ENCODE data around the gene HMOX2.
A peak's percentile ranks its signal among the peaks of the same experiment; 100 is the strongest.

Gene HMOX2

DNA sequence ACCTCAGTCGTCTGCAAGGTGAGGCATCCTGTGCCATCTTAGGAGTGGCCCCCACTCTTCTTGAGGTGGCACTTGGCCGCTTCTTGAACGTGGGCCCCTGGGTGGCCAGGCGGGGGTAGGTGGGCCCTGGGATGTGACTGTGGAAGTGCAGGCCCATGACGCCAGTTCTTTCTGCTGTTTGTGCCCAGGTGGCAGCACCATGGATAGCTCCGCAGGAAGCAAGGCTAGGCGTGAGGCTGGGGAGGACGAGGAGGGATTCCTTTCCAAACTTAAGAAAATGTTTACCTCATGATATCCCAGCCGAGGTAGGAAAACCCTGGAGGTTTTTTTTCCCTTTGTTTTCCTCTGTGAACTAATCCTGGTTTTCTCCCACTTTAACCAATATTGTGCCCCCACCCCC, 21.6 kb upstream of the HMOX2 start:
- Mint-ChIP-seq H3K27me3 (no peaks in the 10 kb centered on the region), H3K4me1 (ENCODE audit: low read depth) (peaks cover 10% of the 10 kb centered on the region), H3K4me3 (no peak overlapping the region), H3K27ac (no peak overlapping the region), H3K36me3 (peaks cover 4% of the 10 kb centered on the region), H3K9me3 (ENCODE audit: low read depth) (no peaks in the 10 kb centered on the region)

GRCh38 chr16:4455081-4455480, 21.1 kb upstream of the HMOX2 start:
- no peak overlapping the region for H3K4me3 Mint-ChIP-seq
- H3K27ac Mint-ChIP-seq, result no peak overlapping the region
- H3K27me3 Mint-ChIP-seq, result no peaks in the 10 kb centered on the region
- peaks cover 4% of the 10 kb centered on the region for H3K36me3 Mint-ChIP-seq
- H3K9me3 Mint-ChIP-seq (ENCODE audit: low read depth), result no peaks in the 10 kb centered on the region
- H3K4me1 Mint-ChIP-seq (ENCODE audit: low read depth), result peaks cover 10% of the 10 kb centered on the region

DNA sequence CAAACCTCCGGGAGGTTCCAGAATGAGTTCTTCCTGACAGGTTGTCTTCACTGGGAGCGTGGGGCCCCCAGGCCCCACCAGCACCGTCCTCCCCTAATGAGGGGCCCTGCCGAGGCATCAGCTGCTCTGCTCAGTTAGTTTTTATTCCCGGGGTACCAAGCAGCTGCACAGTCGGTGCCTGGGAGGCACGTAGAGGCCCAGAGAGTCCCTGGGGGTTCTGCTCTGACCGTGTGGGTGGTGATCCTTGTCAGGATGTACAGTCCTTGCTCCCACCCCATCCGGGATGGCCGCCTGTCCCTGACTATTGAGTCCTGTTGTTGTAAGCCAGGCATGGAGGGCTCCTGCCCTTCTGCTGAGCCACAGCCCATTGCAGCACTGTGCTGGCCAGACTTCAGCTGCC, 20.2 kb upstream of the HMOX2 start:
- Mint-ChIP-seq H3K4me1 (ENCODE audit: low read depth) (peaks cover 10% of the 10 kb centered on the region), H3K27ac (no peak overlapping the region), H3K4me3 (no peak overlapping the region), H3K36me3 (peaks cover 4% of the 10 kb centered on the region), H3K9me3 (ENCODE audit: low read depth) (no peaks in the 10 kb centered on the region), H3K27me3 (no peaks in the 10 kb centered on the region)

GRCh38 chr16:4460936-4461249, 15.3 kb upstream of the HMOX2 start:
- no peak overlapping the region for H3K4me3 Mint-ChIP-seq

GRCh38 chr16:4461250-4462085, 14.7 kb upstream of the HMOX2 start:
- Mint-ChIP-seq H3K4me1 (ENCODE audit: low read depth) (peaks cover 16% of the 10 kb centered on the region), H3K27me3 (no peaks in the 10 kb centered on the region), H3K27ac (no peak overlapping the region), H3K36me3 (peaks cover 4% of the 10 kb centered on the region), H3K9me3 (ENCODE audit: low read depth) (no peaks in the 10 kb centered on the region), H3K4me3 (no peak overlapping the region)

More at GRCh38 chr16:4460936-4461249, 15.3 kb upstream of the HMOX2 start:
- Mint-ChIP-seq H3K36me3 (peaks cover 4% of the 10 kb centered on the region), H3K4me1 (ENCODE audit: low read depth) (peaks cover 12% of the 10 kb centered on the region), H3K27me3 (no peaks in the 10 kb centered on the region), H3K27ac (no peak overlapping the region), H3K9me3 (ENCODE audit: low read depth) (no peaks in the 10 kb centered on the region)

DNA sequence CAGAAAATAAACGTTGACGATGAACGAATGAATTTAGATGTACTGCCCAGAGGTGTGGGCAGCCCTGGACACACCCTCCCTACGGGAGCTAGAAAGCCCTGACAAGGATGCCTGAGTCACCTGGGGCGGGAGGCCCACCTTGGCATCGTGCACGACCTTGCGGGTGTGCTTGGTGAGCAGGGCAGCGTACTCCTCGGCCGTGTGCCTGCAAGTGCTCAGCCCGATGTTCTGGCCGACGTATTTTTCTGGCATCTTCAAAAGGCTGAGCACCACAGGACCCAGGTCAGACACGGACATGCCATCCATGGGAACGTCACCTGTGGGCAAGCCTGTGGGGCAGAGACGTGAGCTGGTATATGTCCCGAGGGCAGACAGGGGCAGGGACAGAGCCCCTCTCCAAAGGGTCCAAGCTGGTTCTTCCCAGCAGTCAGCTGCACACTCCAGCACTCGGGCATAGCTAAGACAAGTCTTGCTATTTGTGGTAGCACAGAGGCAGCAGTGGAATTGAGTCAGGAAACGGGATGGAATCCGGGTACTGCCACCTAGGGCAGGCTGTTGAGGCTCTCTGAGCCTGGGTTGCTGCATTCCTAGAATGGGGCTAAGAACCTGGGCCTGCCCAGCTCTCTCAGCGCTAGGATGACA, 12.6 kb upstream of the HMOX2 start:
- H3K27me3 Mint-ChIP-seq, result no peaks in the 10 kb centered on the region
- H3K36me3 Mint-ChIP-seq, result peaks cover 2% of the 10 kb centered on the region
- H3K4me3 Mint-ChIP-seq, result no peak overlapping the region
- H3K9me3 Mint-ChIP-seq (ENCODE audit: low read depth), result no peaks in the 10 kb centered on the region
- H3K27ac Mint-ChIP-seq, result no peak overlapping the region
- peaks cover 13% of the 10 kb centered on the region for H3K4me1 Mint-ChIP-seq (ENCODE audit: low read depth)

GRCh38 chr16:4465977-4466779, 10.0 kb upstream of the HMOX2 start:
- Mint-ChIP-seq H3K36me3 (peaks cover 2% of the 10 kb centered on the region), H3K4me1 (ENCODE audit: low read depth) (peaks cover 6% of the 10 kb centered on the region), H3K9me3 (ENCODE audit: low read depth) (no peaks in the 10 kb centered on the region), H3K4me3 (no peak overlapping the region), H3K27me3 (no peaks in the 10 kb centered on the region), H3K27ac (peak overlapping the region; percentile 34)

GRCh38 chr16:4467916-4468315, 8.3 kb upstream of the HMOX2 start:
- Mint-ChIP-seq H3K4me1 (ENCODE audit: low read depth) (peaks cover 9% of the 10 kb centered on the region), H3K36me3 (peaks cover 4% of the 10 kb centered on the region), H3K9me3 (ENCODE audit: low read depth) (no peaks in the 10 kb centered on the region), H3K27ac (no peak overlapping the region), H3K27me3 (no peaks in the 10 kb centered on the region), H3K4me3 (no peak overlapping the region)

DNA sequence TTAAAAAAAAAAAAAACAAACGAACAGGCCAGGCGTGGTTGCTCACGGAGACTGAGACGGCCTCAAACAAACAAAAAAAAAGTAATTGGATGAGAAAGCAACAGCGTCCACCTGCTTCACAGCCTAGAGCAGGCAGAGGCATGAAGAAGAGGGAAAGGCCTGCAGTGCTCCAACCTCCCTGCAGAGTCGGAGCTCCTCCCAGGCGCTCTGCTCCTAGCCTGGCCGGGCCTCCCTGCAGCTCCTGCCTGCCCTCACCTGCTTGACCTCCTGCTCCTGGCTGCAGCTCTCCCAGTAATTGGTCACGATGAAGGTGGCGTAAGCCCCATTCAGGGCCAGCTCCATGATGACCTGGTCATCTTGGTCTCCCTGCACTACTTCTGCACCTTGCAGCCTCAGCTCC, 7.2 kb upstream of the HMOX2 start:
- H3K4me1 Mint-ChIP-seq (ENCODE audit: low read depth), result peaks cover 14% of the 10 kb centered on the region
- peaks cover 4% of the 10 kb centered on the region for H3K36me3 Mint-ChIP-seq
- H3K27me3 Mint-ChIP-seq, result no peaks in the 10 kb centered on the region
- no peak overlapping the region for H3K4me3 Mint-ChIP-seq
- H3K9me3 Mint-ChIP-seq (ENCODE audit: low read depth), result no peaks in the 10 kb centered on the region
- H3K27ac Mint-ChIP-seq, result no peak overlapping the region

GRCh38 chr16:4471869-4472268, 4.3 kb upstream of the HMOX2 start:
- Mint-ChIP-seq H3K4me3 (no peak overlapping the region), H3K27me3 (no peaks in the 10 kb centered on the region), H3K36me3 (peaks cover 6% of the 10 kb centered on the region), H3K9me3 (ENCODE audit: low read depth) (no peaks in the 10 kb centered on the region), H3K27ac (no peak overlapping the region), H3K4me1 (ENCODE audit: low read depth) (peaks cover 18% of the 10 kb centered on the region)

DNA sequence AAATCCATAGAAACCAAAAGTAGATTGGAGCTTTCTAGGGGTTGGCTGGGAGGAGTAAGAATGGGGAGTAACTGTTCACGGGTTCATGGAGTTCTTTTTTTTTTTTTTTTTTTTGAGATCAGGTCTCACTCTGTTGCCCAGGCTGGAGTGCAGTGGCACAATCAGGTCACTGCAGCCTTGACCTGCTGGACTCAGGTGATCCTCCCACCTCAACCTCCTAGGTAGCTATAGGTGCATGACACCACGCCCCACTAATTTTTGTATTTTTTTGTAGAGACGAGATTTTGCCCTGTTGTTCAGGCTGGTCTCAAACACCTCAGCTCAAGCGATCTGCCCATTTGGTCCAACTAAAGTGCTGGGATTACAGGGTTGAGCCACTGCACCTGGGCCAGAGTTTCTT, 3.3 kb upstream of the HMOX2 start:
- Mint-ChIP-seq H3K27ac (peak overlapping the region; percentile 67), H3K27me3 (no peaks in the 10 kb centered on the region), H3K36me3 (peaks cover 6% of the 10 kb centered on the region), H3K4me3 (peak overlapping the region; percentile 88), H3K9me3 (ENCODE audit: low read depth) (no peaks in the 10 kb centered on the region), H3K4me1 (ENCODE audit: low read depth) (peaks cover 25% of the 10 kb centered on the region)

DNA sequence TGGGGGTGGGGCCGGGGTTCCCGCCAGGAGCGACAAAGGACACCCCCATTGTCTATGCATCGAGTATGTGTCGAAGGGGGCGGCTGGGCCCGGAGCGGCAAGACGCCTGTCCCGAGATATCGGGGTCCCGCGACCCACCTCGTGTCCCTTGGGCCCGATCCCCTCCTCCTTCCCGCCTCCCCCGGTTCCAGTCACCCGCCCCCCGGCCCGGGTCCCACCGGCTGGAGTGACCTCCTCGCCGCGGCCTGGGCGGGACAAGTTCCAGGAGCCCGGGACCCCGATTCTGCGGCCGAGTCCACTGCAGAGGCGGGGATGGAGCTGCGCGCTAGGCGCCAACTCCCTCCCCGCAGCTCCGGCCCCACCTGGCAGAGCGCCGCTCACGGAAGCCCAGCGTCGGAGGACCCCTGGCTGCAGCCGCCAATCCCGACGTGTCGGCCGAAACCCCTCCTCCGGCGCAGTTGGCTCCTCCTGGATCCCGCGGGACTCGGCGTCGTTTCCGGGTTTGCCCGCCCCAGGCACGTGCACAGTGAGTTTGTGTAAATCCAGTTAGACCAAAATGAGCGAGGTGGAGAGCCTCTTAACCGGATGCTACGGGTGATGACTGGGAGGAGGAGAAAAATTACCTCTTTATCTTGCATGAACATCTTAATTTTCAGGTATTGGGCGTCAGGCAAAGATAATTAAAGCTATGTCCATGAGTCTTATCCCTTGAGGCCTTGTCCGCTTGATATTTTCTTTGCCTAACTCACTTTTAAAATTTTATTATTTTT, 1.8 kb upstream of the HMOX2 start, which contains the start of gene NMRAL1:
NMRAL1 (minus strand) TSS at position 434 of the 770 bp plus-strand sequence. CDS start 493 bp downstream, outside the sequence.
- H3K9me3 Mint-ChIP-seq (ENCODE audit: low read depth), result no peaks in the 10 kb centered on the region
- H3K27me3 Mint-ChIP-seq, result no peaks in the 10 kb centered on the region
- H3K4me1 Mint-ChIP-seq (ENCODE audit: low read depth), result peaks cover 35% of the 10 kb centered on the region
- H3K36me3 Mint-ChIP-seq, result peaks cover 6% of the 10 kb centered on the region
- H3K27ac Mint-ChIP-seq, result peak within 1 kb of the TSS; percentile 90
- peak within 1 kb of the TSS; percentile 92 for H3K4me3 Mint-ChIP-seq

- H3K27ac Mint-ChIP-seq, result peak overlapping the region; percentile 80
- H3K4me3 Mint-ChIP-seq, result peak overlapping the region; percentile 92
- H3K4me1 Mint-ChIP-seq (ENCODE audit: low read depth), result peaks cover 53% of the 10 kb centered on the region
- H3K27me3 Mint-ChIP-seq, result no peaks in the 10 kb centered on the region
- no peaks in the 10 kb centered on the region for H3K9me3 Mint-ChIP-seq (ENCODE audit: low read depth)
- H3K36me3 Mint-ChIP-seq, result peaks cover 4% of the 10 kb centered on the region
These were observed 1.8 kb downstream of the HMOX2 start for GRCh38 chr16:4477966-4478365.

DNA sequence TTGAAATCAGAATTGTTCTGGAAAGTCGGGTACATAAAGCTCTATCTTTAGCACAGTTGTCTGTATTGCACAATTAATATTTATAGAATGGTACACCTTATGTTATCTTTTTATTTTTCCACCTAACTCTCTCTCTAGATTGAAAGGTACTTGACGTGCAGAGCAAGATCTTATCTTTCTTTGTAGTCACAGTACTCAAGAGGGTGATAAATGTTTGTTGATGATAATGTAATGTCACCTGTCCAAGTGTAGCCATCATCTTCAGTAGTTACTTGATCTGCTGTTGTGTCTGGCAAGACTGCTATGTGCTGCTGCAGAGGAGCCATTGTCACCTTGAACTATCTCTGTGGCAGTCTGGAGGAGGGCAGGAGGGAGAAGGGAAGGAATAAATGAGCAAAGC, 5.3 kb downstream of the HMOX2 start:
- Mint-ChIP-seq H3K27me3 (no peaks in the 10 kb centered on the region), H3K27ac (peak overlapping the region; percentile 79), H3K4me1 (ENCODE audit: low read depth) (peaks cover 55% of the 10 kb centered on the region), H3K36me3 (peaks cover 9% of the 10 kb centered on the region), H3K4me3 (peak overlapping the region; percentile 48), H3K9me3 (ENCODE audit: low read depth) (no peaks in the 10 kb centered on the region)
